GM18499 (cell line): ENCODE results near the gene CD79B.
"Not testable (repeated sequence)": the region's sequence is repeated elsewhere in the genome, so short reads cannot be mapped to it uniquely, and the experiment has no call there.

Experiments
- ATAC-seq: cut with Tn5 transposase; IDR thresholded peaks from one replicate; pipeline ENCODE4 v1.9.1; 2021; ENCODE audit warnings: moderate number of reproducible peaks; ENCODE audit not compliant: insufficient read depth, unreplicated experiment

Gene CD79B

DNA sequence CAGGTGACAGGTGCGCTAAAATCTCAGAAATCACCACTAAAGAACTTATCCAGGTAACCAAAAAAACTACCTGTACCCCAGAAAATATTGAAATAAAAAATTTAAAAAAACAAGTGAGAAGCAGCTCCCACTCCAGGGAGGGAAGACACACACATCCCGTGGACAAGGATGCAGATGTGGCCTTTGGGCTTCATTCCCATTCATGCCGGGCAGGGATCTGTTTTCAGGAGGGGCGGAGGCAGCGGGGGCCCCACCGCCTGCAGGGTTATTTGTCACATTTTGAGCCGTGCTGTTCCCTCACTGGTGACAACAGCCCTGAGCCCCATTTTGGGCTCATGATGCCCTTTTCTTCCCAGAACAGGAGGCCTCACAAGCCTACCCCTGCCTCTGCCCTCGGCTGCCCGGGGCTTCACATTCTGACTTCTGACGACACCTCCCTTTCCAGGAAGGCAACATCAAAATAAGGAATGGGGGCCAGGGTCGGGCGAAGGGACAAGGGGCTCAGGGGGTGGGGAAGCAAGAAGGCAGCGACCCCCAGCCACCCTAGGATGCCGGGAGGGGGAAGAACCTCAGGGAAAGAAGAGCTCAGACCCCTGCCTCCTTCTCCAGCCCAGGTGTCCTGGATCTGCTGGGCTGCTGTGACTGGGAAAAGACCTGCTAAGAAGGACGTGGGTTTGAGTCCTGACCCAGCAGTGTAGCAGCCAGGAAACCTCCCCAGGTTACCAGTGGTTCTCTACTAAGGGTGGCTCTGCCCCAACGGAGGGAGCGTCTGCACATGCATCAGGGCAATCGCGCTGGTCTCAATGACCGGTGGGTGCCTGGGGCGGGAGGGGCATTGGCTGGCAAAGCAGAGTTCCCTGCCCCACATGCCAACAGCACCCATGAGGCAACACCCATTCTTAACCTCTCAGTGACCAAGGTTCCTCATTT is 2.3 kb upstream of the CD79B start:
- no peak for ATAC-seq

DNA sequence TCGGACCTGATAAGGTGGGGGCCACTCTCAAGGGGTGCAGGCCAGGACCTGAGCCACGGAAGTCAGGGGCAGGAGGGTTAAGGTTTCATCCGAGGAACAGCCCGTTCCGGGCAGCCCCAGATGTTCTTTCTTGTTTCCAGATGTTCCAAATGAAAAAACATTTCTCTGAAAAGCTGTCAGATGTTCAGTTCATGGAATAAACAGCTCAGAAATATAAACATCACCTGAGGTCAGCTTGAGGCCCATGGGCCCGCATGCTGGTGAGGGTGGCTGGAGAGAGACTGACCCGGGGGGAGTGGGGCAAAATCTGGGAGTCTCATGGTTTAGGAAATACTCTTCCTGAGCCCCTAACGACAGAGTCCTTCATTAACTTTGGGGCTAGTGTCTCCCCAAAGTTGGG is 1.5 kb upstream of the CD79B start:
- ATAC-seq: no peak

DNA sequence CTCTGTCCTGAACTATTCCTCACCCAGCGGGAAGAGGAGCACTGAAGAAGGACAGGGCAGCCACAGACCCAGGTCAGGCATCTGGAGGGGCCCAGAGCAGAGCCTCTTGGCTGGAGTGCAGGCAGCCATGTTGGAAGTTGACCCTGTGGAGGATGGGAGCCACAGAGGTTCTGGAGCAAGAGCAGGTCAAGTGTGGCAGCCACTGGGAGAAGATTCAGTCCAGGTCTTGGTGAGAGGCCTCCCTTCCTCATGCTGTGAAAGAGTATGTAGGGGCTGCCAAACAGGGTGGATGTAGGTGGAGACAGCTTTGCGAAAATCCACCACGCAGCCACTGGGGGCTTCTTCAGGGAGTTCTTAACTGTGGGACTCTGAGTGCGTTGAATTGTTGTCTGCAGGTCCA is 590 bp upstream of the CD79B start:
- ATAC-seq: no peak

DNA sequence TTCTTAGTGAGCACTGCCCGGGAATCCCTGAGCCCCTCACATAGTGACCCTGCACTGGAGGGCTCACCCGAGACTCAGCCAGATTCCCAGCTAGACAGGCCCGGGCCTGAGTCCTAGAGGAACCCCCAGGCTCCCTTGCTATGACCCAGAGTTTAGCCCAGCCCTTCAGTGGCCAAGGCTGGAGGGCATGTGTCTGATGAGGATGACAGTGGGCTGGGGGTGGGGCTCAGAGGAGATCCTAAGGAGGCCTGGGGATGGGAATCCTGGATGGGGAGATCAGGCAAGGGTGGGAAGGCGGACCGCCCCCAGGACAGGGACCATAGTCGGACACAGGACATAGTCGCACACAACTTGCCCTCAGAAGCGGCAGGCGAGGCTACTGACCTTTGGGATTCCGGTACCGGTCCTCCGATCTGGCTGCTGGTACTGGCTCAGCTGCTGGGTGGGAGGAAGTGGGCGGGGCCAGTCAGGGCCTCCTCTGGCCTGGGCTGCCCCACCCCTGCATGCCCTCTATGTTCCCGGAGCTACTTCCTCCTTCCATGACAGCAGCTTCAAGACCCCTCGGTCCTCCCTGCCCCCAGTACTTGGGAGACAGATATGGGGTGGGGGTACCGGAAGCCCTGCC is 1.1 kb downstream of the CD79B start:
- no peak for ATAC-seq

DNA sequence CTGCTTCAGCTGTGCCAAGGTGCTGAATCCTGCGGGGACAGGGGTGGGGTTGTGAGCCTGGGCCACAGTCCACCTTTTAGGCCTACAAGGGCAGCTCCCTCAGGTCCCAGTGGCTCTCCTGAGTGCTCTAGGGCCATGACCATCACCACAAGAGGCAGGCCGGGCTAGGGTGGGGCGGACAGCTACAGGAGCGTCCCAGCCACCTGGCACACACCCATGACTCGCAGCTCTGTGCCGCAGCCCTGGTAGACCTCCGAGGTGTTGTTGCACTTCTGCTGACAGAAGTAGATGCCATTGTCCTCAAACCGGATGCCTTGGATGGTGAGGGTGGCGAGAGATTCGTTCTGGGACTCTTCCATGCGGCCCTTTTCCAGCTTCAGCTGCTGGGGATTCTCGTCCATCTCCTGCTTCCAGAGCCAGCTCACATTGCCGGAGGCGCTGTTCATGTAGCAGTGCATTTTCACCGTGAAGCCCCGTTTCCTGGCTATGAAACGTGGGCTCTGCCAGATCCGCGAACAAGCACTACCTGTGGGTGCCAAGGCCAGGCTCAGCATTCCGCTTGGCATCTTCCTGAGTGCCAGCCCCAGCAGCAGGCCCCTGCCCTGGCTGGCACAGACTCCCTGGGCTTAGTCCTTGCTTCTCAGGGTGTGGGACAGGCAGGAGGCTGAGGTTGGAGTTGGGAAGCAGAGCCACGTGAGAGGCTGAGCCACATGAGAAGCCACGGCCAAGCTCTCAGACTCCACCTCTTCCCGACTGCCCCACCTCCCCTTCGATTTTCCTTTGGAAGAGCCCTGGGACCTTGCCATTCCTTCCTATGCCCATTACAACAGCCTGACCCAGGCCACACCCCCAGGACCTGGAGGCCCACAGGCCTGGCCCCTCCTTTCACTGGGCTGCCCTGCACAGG is 2.0 kb downstream of the CD79B start:
- ATAC-seq: no peak

DNA sequence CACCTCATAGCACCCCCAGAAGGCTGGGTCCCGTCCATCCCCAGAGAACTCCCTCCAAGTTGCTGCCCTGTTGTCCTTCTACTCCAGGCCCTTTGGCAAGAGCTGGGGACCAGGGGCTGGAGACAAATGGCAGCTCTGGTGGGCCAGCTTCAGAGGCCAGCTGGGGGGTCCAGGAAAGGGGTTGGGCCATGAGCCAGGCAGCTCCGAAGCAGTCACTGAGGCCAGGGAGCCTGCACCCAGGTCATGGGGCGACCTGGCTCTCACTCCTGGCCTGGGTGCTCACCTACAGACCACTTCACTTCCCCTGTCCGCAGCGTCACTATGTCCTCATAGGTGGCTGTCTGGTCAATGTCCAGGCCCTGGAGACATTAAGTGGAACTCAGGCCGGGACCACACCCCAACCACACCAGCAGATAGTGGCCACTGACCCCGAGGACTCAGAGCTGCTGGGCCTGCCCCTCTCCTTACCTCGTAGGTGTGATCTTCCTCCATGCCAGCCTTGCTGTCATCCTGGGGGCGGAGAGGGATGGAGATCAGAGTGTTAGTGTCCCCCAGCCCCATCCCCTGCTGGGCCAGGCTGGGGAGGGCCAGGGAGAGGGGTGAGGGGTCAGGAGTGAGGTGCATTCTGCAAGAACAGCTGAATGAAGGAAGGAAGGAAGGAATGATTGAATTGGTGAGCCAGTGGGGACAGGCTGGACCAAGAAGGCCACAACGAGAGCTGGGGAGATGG is 3.0 kb downstream of the CD79B start:
- no peak for ATAC-seq

DNA sequence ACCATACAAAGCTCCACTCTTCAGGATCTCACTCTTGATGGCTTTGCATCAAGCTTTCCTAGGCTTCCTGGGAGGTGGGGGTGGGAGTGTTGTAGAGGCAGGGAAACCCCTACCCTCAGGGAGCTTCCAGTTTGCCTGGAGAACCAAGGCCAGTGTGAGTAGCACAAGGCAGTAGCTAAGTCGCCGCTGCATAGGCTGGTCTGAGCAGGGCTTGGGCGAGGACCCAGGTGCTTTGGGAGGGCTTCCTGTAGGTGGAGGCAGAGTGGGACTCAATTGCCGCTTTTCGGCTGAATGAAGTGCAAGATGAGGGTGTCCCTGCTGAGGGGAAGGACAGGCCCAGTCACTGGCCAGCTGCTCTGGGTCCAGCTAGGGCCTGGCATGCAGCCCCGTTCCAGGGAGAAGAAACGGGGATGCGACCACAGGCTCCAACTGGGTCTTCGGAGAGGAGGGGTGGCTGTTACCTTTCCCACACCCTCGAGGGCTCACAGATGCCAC is 3.9 kb downstream of the CD79B start:
- ATAC-seq: no peak

DNA sequence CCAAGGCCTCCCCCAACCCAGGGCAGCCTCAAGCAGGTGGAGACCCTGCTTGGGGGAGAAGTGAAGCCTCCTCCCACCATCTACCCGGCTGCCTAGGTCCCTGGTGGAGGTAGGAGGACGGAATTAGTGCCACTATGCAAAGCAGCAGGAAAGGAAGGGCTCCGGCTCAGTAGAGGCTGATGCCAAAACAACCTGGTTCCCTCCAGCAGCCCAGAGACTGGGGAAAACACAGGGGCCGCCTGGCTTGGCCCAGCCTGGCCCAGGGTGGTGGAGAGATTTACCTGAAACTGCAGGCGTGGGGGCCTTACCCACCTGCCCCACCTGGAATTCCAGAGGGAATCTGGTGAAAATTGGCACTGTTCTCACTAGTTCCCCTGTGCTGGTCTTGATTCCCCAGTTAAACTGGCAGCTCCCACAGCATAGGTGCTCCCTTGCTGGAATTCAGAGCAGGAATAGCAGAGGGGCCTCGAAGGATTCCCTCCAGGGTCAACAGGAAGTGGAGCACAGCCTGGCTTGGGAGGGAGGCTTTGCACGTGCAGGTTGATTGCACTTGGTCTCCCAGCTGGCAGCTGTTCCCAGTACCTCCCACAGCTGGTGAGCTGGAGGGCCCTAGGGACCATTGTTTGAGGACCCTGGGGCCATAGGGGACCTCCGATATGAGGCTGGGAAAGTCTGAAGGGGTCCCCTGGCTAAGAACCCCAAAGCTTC is 4.5 kb downstream of the CD79B start:
- ATAC-seq: no peak

DNA sequence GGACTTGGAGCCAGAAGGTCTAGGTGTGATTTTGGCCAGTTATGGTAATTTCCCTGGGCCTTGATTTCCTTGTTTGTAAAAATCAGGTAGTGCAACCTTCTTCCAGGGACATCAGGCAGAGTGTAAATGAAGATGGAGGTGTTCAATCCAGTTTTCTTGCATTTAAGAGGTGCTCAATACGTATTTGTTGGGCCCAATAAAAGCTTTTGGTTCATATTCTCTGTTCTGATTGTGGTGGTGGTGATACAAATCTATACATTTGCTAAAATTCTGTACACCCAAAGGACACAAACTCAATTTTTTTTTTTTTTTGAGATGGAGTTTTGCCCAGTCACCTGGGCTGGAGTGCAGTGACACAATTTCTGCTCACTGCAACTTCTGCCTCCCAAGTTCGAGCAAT is 6.0 kb downstream of the CD79B start:
- ATAC-seq: no peak

DNA sequence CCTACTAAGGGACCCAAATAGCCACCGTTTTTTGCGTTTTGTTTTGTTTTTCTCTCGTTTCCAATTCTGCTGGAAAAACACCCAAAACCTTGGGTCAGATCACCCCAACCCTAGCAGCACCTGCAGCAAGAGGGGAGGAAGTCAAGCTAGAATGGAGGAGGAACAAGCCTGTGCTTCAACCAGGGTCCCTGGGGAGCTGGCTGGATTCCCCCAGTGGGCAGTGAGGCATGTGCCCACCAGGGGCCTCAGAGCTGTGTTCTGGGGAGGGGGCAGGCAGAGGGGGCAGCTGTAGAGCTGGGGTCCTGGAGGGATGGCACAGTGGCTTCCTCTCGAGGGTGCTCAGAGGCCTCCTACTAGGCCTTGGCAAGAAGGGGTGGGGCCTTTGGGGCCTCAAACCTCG is 6.5 kb downstream of the CD79B start:
- no peak for ATAC-seq

DNA sequence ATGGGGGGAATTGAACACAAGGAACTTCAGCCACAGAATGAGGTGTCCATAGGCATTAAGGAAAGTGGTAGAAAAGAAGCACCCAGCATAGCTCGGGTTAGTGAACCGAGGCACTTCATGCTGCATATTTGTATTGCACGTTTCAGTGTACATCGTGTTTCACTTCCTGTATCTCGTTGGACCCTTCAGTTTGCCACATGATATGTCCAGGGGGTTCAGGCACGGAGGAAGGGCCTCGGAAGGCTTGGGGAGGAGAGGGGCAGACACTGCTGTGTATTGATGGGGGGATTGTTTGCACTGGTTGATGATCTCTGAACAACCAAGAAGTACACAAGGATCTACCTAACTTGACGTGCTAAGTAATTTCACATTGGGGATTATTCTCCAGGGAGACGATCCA is 9.7 kb downstream of the CD79B start:
- not testable (repeated sequence) for ATAC-seq

DNA sequence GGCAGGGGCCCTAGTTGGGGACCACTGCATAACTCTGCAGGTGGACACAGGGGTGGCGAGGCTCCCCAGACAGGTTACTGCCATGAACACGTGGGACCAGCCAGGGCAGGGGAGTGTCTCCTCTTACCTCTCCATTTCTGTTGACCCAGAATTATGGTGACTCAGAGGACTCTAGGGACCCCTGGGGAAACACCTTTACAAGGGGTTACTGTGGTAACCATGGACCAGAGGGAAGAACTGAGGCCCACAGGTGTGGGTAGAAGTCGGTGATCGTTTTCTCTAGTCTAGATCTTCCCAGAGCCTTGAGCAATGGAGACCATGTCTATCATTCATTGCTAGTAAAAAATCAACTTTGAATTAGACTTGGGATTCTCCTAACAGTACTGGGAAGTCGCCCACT is 11.4 kb downstream of the CD79B start:
- not testable (repeated sequence) for ATAC-seq

DNA sequence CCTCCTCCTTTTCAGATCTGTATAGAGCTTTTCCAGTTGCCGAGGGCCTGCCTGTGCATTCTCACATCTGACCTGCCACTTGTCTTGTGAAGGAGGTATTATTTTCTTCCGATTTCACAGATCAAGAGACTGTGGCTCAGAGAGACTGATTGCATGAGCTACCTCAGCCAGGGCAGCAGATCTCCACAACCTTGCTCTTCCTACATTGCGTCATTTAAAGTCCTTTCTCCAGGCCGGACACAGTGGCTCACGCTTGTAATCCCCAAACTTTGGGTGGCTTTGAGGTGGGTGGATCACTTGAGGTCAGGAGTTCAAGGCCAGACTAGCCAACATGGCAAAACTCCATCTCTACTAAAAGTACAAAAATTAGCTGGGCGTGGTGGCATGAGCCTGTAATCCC is 12.1 kb downstream of the CD79B start:
- ATAC-seq: not testable (repeated sequence)

DNA sequence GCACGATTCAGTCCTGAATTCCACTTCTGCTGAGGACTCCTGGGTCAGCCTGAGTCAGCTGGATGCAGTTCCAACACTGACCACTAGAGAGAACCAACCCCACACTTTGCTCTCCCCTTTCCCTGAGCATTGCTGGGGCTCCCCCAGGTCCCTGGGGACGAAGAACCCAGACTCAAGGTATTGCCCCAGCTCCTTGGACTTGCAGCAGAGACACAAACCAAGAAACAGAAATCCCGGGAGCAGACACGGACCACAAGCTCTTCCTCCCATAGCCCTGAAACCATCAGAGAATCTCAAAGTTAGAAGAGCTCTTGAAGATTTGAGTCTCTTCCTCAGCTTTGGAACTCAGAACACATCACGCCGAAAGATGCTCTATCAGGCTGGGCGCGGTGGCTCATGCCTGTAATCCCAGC is 12.8 kb downstream of the CD79B start:
- ATAC-seq: no peak

DNA sequence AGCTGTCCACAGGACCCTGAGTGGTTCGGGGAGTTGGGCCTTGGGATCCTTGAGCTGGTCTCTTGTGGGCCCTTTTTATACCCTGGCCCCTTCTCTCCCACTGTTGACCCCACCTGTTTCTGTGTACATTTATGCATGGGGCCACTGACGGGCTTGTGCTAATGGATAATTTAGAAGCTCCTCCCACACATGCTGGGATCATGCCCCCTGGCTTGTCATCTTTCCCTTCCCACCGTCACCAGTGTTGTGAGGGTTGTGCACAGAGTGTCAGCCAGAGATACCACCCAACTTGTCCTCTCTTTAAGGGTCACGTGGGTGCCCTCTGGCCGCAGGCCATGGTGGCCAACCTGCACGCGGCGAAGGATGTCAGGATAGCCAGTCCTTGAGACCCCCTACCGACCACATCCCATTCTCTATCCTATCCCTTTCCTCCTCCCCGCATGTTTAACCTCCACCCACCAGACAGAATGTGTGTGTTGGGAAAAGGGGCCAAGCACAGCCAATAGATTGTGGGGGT is 13.3 kb downstream of the CD79B start, which contains the start of gene GH1:
Gene GH1 (minus strand): TSS at position 51 of the 517 bp plus-strand sequence. CDS start 63 bp downstream, outside the sequence.
- ATAC-seq: not testable (repeated sequence)

DNA sequence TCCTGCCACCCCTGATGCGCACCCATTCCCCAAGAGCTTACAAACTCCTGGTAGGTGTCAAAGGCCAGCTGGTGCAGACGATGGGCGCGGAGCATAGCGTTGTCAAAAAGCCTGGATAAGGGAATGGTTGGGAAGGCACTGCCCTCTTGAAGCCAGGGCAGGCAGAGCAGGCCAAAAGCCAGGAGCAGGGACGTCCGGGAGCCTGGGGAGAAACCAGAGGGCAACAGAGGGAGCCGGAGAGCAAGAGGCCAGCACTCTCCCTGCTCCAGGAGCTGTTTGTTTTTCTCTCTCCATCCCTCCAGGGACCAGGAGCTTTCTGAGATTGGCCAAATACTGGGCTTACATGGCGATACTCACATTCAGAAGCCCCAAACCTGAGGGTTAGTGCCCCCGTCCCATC is 13.8 kb downstream of the CD79B start:
- no peak for ATAC-seq

DNA sequence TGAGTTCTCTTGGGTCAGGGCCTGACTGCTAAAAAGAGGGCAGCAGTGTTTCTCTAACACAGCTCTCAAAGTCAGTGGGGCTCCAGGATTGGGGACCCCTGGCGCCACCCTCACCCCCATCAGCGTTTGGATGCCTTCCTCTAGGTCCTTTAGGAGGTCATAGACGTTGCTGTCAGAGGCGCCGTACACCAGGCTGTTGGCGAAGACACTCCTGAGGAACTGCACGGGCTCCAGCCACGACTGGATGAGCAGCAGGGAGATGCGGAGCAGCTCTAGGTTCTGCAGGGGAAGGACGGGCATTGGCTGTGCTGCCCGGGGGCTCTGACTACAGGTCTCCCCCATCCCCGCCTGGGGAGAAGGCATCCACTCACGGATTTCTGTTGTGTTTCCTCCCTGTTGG is 14.5 kb downstream of the CD79B start:
- no peak for ATAC-seq

DNA sequence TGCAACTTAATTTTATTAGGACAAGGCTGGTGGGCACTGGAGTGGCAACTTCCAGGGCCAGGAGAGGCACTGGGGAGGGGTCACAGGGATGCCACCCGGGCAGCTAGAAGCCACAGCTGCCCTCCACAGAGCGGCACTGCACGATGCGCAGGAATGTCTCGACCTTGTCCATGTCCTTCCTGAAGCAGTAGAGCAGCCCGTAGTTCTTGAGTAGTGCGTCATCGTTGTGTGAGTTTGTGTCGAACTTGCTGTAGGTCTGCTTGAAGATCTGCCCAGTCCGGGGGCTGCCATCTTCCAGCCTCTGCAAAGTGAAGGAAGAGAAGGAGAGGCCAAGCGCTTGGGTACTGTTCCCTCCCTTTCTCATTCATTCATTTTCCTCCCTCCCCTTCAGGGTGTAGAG is 14.9 kb downstream of the CD79B start:
- not testable (repeated sequence) for ATAC-seq
